ENCODE results near the gene LRGUK. TPM values are rescaled to one million over a fixed set of nuclear protein-coding genes. Genes with fewer than 3 reads are reported as not detected.
"Not testable (repeated sequence)": the region's sequence is repeated elsewhere in the genome, so short reads cannot be mapped to it uniquely, and the experiment has no call there.

Gene LRGUK
- total RNA-seq, 3 donors from 2014 or later (not counting 1 experiment from before 2014, with no cell fraction given): 0.90 to 1.7 (median 0.92) TPM

DNA sequence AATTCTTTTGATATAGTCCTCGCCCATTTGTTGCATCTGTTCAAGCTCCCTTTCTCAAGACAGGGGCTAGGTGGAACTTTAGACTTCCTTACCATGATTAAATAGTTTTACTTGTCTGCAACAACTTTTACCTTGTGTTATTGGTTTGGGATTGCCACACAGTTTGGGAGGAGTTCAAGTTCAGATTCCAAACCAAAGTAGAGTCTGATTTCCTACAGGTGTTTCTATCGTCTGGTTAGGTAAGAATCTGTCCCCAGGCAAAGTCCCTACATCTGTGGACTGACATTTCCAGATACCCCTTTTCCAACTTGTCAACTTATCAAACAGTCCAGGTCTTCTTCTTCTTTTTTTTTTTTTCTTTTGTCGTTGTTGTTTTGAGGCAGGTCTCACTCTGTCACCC is 93.1 kb downstream of the LRGUK start:
- TF ChIP-seq, protein P1, sequence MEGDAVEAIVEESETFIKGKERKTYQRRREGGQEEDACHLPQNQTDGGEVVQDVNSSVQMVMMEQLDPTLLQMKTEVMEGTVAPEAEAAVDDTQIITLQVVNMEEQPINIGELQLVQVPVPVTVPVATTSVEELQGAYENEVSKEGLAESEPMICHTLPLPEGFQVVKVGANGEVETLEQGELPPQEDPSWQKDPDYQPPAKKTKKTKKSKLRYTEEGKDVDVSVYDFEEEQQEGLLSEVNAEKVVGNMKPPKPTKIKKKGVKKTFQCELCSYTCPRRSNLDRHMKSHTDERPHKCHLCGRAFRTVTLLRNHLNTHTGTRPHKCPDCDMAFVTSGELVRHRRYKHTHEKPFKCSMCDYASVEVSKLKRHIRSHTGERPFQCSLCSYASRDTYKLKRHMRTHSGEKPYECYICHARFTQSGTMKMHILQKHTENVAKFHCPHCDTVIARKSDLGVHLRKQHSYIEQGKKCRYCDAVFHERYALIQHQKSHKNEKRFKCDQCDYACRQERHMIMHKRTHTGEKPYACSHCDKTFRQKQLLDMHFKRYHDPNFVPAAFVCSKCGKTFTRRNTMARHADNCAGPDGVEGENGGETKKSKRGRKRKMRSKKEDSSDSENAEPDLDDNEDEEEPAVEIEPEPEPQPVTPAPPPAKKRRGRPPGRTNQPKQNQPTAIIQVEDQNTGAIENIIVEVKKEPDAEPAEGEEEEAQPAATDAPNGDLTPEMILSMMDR (IDR thresholded peaks at IDR 0.05): no peak
- Histone ChIP-seq H3K27ac (ENCODE audit: low read length) (no peak overlapping the region), H3K9me3 (ENCODE audit: control insufficient read depth, insufficient read depth, low read length) (no peaks in the 10 kb centered on the region), H3K4me1 (ENCODE audit: control insufficient read depth, insufficient read depth, low read length) (no peaks in the 10 kb centered on the region), H3K4me3 (ENCODE audit: low read length) (no peak overlapping the region), H3K36me3 (ENCODE audit: control insufficient read depth, insufficient read depth, low read length) (no peaks in the 10 kb centered on the region), H3K27me3 (ENCODE audit: control insufficient read depth, insufficient read depth, low read length) (no peaks in the 10 kb centered on the region)
- DNase-seq (no peak), ATAC-seq (no peak)
- Mint-ChIP-seq H3K27me3 (ENCODE audit: low read depth in 2 of 2) (peaks cover 4 to 9% of the 10 kb centered on the region in 2 donors), H3K4me3 (no peak overlapping the region), H3K4me1 (no peaks in the 10 kb centered on the region), H3K9me3 (no peaks in the 10 kb centered on the region), H3K36me3 (no peaks in the 10 kb centered on the region), H3K27ac (no peak overlapping the region)
- 82% methylated on average over 2 of the region's 3 CpGs for WGBS (ENCODE audit: insufficient coverage)
- intact Hi-C loops (cut with micrococcal nuclease): no loop called here

DNA sequence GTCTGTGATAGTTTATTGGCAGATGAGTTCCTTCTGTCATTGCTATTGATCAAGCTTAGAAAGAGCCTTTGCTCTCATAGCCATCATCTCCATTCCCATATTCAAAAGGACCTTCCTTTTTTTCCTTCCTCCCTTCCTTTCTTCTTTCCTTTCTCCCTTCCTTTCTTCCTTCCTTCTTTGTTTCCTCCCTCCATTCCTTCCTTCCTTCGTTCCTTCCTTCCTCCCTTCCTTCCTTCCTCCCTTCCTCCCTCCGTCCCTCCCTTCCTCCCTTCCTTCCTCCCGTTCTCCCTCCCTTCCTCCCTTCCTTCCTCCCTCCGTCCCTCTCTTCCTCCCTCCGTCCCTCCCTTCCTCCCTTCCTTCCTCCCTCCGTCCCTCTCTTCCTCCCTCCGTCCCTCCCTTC is 104.2 kb downstream of the LRGUK start:
- H3K27ac Mint-ChIP-seq: not testable (repeated sequence)

DNA sequence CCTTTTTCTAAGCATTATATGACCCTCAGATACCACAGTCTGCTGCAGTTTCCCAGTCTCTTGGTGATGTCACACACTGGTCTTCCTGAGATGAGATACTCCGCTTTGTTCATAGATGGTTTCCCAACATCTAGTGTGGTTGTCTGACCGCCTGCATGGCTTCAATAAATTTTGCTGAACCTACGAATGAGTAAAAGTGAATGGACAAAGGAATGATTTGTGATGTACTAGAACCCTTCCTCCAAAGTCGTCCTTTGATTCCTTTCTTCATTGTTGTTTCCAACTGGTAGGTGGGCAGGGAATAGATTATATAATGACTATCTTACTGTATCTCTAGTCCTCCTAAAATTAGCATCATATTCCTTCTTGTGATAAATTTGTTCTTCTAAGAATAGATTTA is 107.1 kb downstream of the LRGUK start:
- Histone ChIP-seq H3K4me3 (ENCODE audit: low read length) (no peak overlapping the region), H3K27me3 (ENCODE audit: control insufficient read depth, insufficient read depth, low read length) (peaks cover 2% of the 10 kb centered on the region), H3K9me3 (ENCODE audit: control insufficient read depth, insufficient read depth, low read length) (peaks cover 4% of the 10 kb centered on the region), H3K27ac (ENCODE audit: low read length) (no peak overlapping the region), H3K4me1 (ENCODE audit: control insufficient read depth, insufficient read depth, low read length) (no peaks in the 10 kb centered on the region), H3K36me3 (ENCODE audit: control insufficient read depth, insufficient read depth, low read length) (no peaks in the 10 kb centered on the region)
- no peak for ATAC-seq
- no peak overlapping the region for H3K27ac Mint-ChIP-seq
- peaks cover 0 to 8% of the 10 kb centered on the region in 2 donors for H3K27me3 Mint-ChIP-seq (ENCODE audit: low read depth in 2 of 2)
- H3K9me3 Mint-ChIP-seq: peaks cover 11 to 12% of the 10 kb centered on the region in 2 donors
- TF ChIP-seq, protein P1 (IDR thresholded peaks at IDR 0.05): no peak
- 84% methylated on average over 4 of the region's 4 CpGs for WGBS (ENCODE audit: insufficient coverage)
- intact Hi-C loops (cut with micrococcal nuclease): no loop called here
- H3K4me3 Mint-ChIP-seq: no peak overlapping the region
- no peak for DNase-seq
- H3K36me3 Mint-ChIP-seq: peaks cover 11% of the 10 kb centered on the region
- H3K4me1 Mint-ChIP-seq: no peaks in the 10 kb centered on the region

More for the DNA sequence above, 104.2 kb downstream of the LRGUK start:
- H3K27me3 ChIP-seq (ENCODE audit: control insufficient read depth, insufficient read depth, low read length); H3K4me3 Mint-ChIP-seq; H3K4me1 ChIP-seq (ENCODE audit: control insufficient read depth, insufficient read depth, low read length); ATAC-seq; intact Hi-C loops (cut with micrococcal nuclease); H3K9me3 Mint-ChIP-seq; H3K27me3 Mint-ChIP-seq (ENCODE audit: low read depth in 2 of 2); H3K4me1 Mint-ChIP-seq; H3K9me3 ChIP-seq (ENCODE audit: control insufficient read depth, insufficient read depth, low read length); H3K36me3 ChIP-seq (ENCODE audit: control insufficient read depth, insufficient read depth, low read length); H3K36me3 Mint-ChIP-seq; H3K27ac ChIP-seq (ENCODE audit: low read length); H3K4me3 ChIP-seq (ENCODE audit: low read length); DNase-seq: not testable (repeated sequence)
- 82% methylated on average over 7 of the region's 7 CpGs for WGBS (ENCODE audit: insufficient coverage)

DNA sequence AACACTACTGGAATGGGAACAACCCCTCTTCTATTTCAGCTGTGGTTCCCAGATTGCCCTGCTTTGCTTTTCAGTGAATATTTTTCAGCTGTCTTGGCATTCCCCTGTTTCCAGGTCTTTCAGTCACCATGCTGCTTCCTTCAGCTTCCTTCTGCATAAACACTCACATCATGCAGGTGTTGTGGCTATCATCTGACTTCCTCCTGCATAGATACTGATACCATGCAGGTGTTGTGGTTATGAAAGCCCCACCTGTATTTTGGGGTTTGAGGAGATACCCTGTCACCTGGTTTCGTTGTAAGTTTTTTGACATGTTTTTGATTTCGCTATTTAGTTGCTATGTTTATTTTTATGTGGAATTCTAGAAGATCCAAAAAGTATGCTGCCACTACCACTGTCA is 118.1 kb downstream of the LRGUK start:
- Mint-ChIP-seq H3K9me3 (no peaks in the 10 kb centered on the region), H3K27ac (no peak overlapping the region), H3K36me3 (no peaks in the 10 kb centered on the region), H3K27me3 (ENCODE audit: low read depth in 2 of 2) (no peaks in the 10 kb centered on the region), H3K4me1 (no peaks in the 10 kb centered on the region), H3K4me3 (no peak overlapping the region)
- H3K4me3 ChIP-seq (ENCODE audit: low read length): no peak overlapping the region
- no peak overlapping the region for H3K27ac ChIP-seq (ENCODE audit: low read length)
- 68% methylated on average over 2 of the region's 2 CpGs for WGBS (ENCODE audit: insufficient coverage)
- DNase-seq: no peak
- intact Hi-C loops (cut with micrococcal nuclease): no loop called here
- no peaks in the 10 kb centered on the region for H3K9me3 ChIP-seq (ENCODE audit: control insufficient read depth, insufficient read depth, low read length)
- H3K36me3 ChIP-seq (ENCODE audit: control insufficient read depth, insufficient read depth, low read length): no peaks in the 10 kb centered on the region
- no peak for ATAC-seq
- TF ChIP-seq, protein P1 (IDR thresholded peaks at IDR 0.05): no peak
- H3K4me1 ChIP-seq (ENCODE audit: control insufficient read depth, insufficient read depth, low read length): no peaks in the 10 kb centered on the region
- H3K27me3 ChIP-seq (ENCODE audit: control insufficient read depth, insufficient read depth, low read length): no peaks in the 10 kb centered on the region

Data from natural killer cell (primary cell).